Ammon's horn (tissue), 1 donor: ENCODE measurements around the gene MOCS2.

Experiments used
- DNase-seq: peaks from one replicate; pipeline ENCODE4 v3.0.0-alpha.2; 2016; ENCODE audit warnings: low spot score

Gene MOCS2

GRCh38 chr5:53092242-53092641 is 17.3 kb downstream of the MOCS2 start:
- DNase-seq = no peak

- DNase-seq = no peak
These were observed 18.3 kb downstream of the MOCS2 start for GRCh38 chr5:53091289-53091688.

GRCh38 chr5:53090229-53090628 is 19.3 kb downstream of the MOCS2 start:
- DNase-seq = no peak

- DNase-seq = no peak
These were observed 20.0 kb downstream of the MOCS2 start for GRCh38 chr5:53089481-53089991.

- DNase-seq = peak; percentile 81
These were observed 21.9 kb downstream of the MOCS2 start for GRCh38 chr5:53087621-53088121.

- DNase-seq = peak; percentile 49
These were observed 22.4 kb downstream of the MOCS2 start for GRCh38 chr5:53087171-53087570.

GRCh38 chr5:53084546-53085255 is 24.9 kb downstream of the MOCS2 start:
- no peak for DNase-seq

GRCh38 chr5:53083927-53084326 is 25.6 kb downstream of the MOCS2 start:
- no peak for DNase-seq

GRCh38 chr5:53080271-53080670 is 29.3 kb downstream of the MOCS2 start:
- no peak for DNase-seq

- DNase-seq = no peak
These were observed 33.5 kb downstream of the MOCS2 start for GRCh38 chr5:53076014-53076583.

- DNase-seq = no peak
These were observed 36.2 kb downstream of the MOCS2 start for GRCh38 chr5:53073348-53073747.

GRCh38 chr5:53071738-53072137 is 37.8 kb downstream of the MOCS2 start:
- no peak for DNase-seq

- no peak for DNase-seq
These were observed 38.3 kb downstream of the MOCS2 start for GRCh38 chr5:53071298-53071697.

GRCh38 chr5:53069626-53070025 is 39.9 kb downstream of the MOCS2 start:
- DNase-seq = no peak

GRCh38 chr5:53068291-53068836 is 41.2 kb downstream of the MOCS2 start:
- DNase-seq = no peak

- no peak for DNase-seq
These were observed 41.9 kb downstream of the MOCS2 start for GRCh38 chr5:53067641-53068040.

GRCh38 chr5:53066088-53066487 is 43.5 kb downstream of the MOCS2 start:
- DNase-seq = no peak

- no peak for DNase-seq
These were observed 45.8 kb downstream of the MOCS2 start for GRCh38 chr5:53063791-53064190.

- no peak for DNase-seq
These were observed 46.4 kb downstream of the MOCS2 start for GRCh38 chr5:53063176-53063575.

GRCh38 chr5:53059281-53059680 is 50.3 kb downstream of the MOCS2 start:
- DNase-seq = no peak

GRCh38 chr5:53055365-53055764 is 54.2 kb downstream of the MOCS2 start:
- DNase-seq = no peak

GRCh38 chr5:53053364-53053763 is 56.2 kb downstream of the MOCS2 start:
- no peak for DNase-seq

GRCh38 chr5:53052499-53052898 is 57.1 kb downstream of the MOCS2 start:
- no peak for DNase-seq
